ENCODE data around the gene AK8. TPM values are rescaled to one million over a fixed set of nuclear protein-coding genes. Genes with fewer than 3 reads are reported as not detected.

AK8 gene
- total and polyA plus RNA-seq, 2 of the 4 experiments (the other 2 are of a cell fraction) = under 0.01 to 0.09 TPM

- Histone ChIP-seq H3K36me3 (ENCODE audit: control insufficient read depth, insufficient read depth, low read length) (no peaks in the 10 kb centered on the region), H3K27me3 (ENCODE audit: control insufficient read depth, insufficient read depth, low read length) (peaks cover 48% of the 10 kb centered on the region), H3K79me1 (ENCODE audit: low read depth in 1 of 2, low read length in 2 of 2) (no peaks in the 10 kb centered on the region), H2BK15ac (ENCODE audit: low read depth, low read length) (no peak overlapping the region), H3K23ac (ENCODE audit: low read depth, low read length) (no peak overlapping the region), H2BK120ac (ENCODE audit: low read depth, low read length) (no peak overlapping the region), H3K4me3 (ENCODE audit: insufficient read depth, low read depth, low read length) (no peak overlapping the region), H2BK5ac (ENCODE audit: low read depth, low read length, poor library complexity, severe bottlenecking) (no peak overlapping the region), H3K27ac (ENCODE audit: insufficient read depth, low read length) (no peak overlapping the region), H3K4ac (ENCODE audit: low read depth, low read length) (no peak overlapping the region), H2AK5ac (ENCODE audit: low read depth, low read length) (no peak overlapping the region), H4K20me1 (ENCODE audit: insufficient read depth, low read length) (no peaks in the 10 kb centered on the region; the same call in 1 of the 2 replicates), H3K4me1 (ENCODE audit: control insufficient read depth, insufficient read depth, low read length) (no peaks in the 10 kb centered on the region), H3K9me1 (ENCODE audit: insufficient read depth, low read length) (no peaks in the 10 kb centered on the region), H4K91ac (ENCODE audit: insufficient read depth, low read depth, low read length) (no peak overlapping the region), H3K56ac (ENCODE audit: extremely low read depth, insufficient read depth, low read length) (no peak overlapping the region), H3K9ac (ENCODE audit: low read depth, low read length) (no peak overlapping the region), H3K4me2 (ENCODE audit: low read depth, low read length) (no peak overlapping the region), H2BK20ac (ENCODE audit: low read depth, low read length) (no peak overlapping the region), H4K5ac (ENCODE audit: low read depth, low read length) (no peak overlapping the region), H3K18ac (ENCODE audit: low read depth, low read length) (no peak overlapping the region), H3K9me3 (ENCODE audit: control insufficient read depth, insufficient read depth, low read length) (no peaks in the 10 kb centered on the region), H3K14ac (replicated peaks; ENCODE audit: low read depth, low read length) (no peak overlapping the region), H2AK9ac (replicated peaks; ENCODE audit: low read depth, low read length, poor library complexity) (no peak overlapping the region), H4K8ac (ENCODE audit: low read depth in 2 of 2, low read length in 2 of 2) (no peak overlapping the region), H2AFZ (replicated peaks; ENCODE audit: low read length, poor library complexity) (no peak overlapping the region)
- no TSS peak for BruUV-seq (replicated peaks)
- dilution Hi-C loops (cut with HindIII; ENCODE audit: low sequenced_read_pairs, unreplicated experiment) = no loop called here
- in situ Hi-C loops (cut with MboI; ENCODE audit: low sequenced_read_pairs) = no loop called here
- POLR2A ChIA-PET (ENCODE audit: unreplicated experiment) = no interaction called here
- DNase-seq = no peak
- whole genome bisulfite sequencing, 2 experiments (ENCODE audit: extremely low coverage in 2 of 2, insufficient read length in 1 of 2) = no CpG with 5 or more reads among the region's 5 CpGs
- no peak for TF ChIP-seq SMC3 (IDR thresholded peaks at IDR 0.05; ENCODE audit: low read depth, low read length)
- no peak for TF ChIP-seq RCOR1 (IDR thresholded peaks at IDR 0.05; ENCODE audit: insufficient replicate concordance, low read length)
- TF ChIP-seq MAFK (IDR thresholded peaks at IDR 0.05; ENCODE audit: low read depth, low read length) = no peak
- TF ChIP-seq RAD21 (IDR thresholded peaks at IDR 0.05; ENCODE audit: low read length) = no peak
- no peak for TF ChIP-seq RFX5 (IDR thresholded peaks at IDR 0.05; ENCODE audit: low read depth, low read length)
- TF ChIP-seq POLR2A (IDR thresholded peaks at IDR 0.05; ENCODE audit: low read depth, low read length) = no peak
- TF ChIP-seq BHLHE40 (IDR thresholded peaks at IDR 0.05; ENCODE audit: low read depth, low read length) = no peak
- no peak for TF ChIP-seq MAZ (IDR thresholded peaks at IDR 0.05; ENCODE audit: borderline replicate concordance, low read depth, low read length)
- no peak for TF ChIP-seq CHD1 (IDR thresholded peaks at IDR 0.05; ENCODE audit: low read depth, low read length)
- no peak for TF ChIP-seq USF2 (IDR thresholded peaks at IDR 0.05; ENCODE audit: low read depth, low read length)
- no peak for TF ChIP-seq ELK1 (IDR thresholded peaks at IDR 0.05; ENCODE audit: borderline replicate concordance, low read depth, low read length)
- no peak for TF ChIP-seq CEBPB (IDR thresholded peaks at IDR 0.05; ENCODE audit: low read depth, low read length)
- TF ChIP-seq CTCF (conservative IDR thresholded peaks at IDR 0.05; ENCODE audit: low read depth, low read length) = no peak
- TF ChIP-seq MXI1 (IDR thresholded peaks at IDR 0.05; ENCODE audit: borderline replicate concordance, low read depth, low read length) = no peak
- TF ChIP-seq FOS (IDR thresholded peaks at IDR 0.05; ENCODE audit: low read depth, low read length) = no peak
- no peak for ATAC-seq (ENCODE audit: low read depth)
- intact Hi-C loops (cut with micrococcal nuclease) = no loop called here
- CTCF ChIA-PET = no interaction called here
These were observed 50.7 kb downstream of the AK8 start for GRCh38 chr9:132827366-132827765.

Data from IMR-90 (cell line).